Measurements from ENCODE around the gene MAP3K10. TPM values are rescaled to one million over a fixed set of nuclear protein-coding genes. Genes with fewer than 3 reads are reported as not detected.

The MAP3K10 gene
- total RNA-seq, 1 donor, result 8.0 TPM

DNA sequence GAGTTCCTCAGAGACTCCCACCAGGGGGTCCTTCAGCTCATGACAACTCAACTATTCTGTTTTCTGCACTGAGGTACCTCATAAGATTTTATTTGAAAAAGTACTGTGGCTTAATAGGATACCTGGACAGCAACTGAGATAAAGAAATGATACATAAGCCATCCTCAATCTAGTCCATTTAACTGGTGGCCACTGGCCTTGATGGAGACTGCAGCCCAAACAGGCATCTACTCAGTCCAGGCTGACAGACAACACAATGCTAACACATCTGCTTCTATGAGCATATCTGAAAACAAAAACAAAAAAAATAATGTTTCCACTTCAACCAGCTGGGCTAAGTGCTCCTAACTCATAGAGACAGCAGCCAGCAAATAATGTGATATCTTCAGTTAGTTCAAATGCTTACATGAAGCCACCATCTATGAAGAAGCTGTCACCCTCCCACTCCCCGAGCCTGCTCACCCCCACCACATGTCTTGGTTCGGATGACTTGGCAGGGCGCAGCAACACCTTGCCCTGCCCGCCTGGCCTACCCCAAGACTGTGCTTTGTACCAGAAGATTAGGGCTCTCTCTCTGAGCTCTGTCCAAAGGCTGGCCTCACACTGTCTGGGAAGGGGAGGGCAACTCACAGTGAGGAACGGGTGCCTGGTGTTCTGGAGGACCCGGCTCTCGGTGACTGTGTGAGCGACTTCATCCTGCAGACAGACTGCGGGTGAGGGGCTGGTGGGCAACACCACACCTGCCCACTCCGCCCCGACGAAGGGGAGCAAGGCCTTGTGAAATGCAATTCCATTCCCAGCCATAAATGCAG is 48.4 kb downstream of the MAP3K10 start:
- DNase-seq (ENCODE audit: low read depth), result no peak
- TF ChIP-seq, protein P1, sequence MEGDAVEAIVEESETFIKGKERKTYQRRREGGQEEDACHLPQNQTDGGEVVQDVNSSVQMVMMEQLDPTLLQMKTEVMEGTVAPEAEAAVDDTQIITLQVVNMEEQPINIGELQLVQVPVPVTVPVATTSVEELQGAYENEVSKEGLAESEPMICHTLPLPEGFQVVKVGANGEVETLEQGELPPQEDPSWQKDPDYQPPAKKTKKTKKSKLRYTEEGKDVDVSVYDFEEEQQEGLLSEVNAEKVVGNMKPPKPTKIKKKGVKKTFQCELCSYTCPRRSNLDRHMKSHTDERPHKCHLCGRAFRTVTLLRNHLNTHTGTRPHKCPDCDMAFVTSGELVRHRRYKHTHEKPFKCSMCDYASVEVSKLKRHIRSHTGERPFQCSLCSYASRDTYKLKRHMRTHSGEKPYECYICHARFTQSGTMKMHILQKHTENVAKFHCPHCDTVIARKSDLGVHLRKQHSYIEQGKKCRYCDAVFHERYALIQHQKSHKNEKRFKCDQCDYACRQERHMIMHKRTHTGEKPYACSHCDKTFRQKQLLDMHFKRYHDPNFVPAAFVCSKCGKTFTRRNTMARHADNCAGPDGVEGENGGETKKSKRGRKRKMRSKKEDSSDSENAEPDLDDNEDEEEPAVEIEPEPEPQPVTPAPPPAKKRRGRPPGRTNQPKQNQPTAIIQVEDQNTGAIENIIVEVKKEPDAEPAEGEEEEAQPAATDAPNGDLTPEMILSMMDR (IDR thresholded peaks at IDR 0.05; ENCODE audit: insufficient read depth, low read length), result no peak
- H3K4me3 ChIP-seq (ENCODE audit: low read depth, low read length), result no peak overlapping the region

DNA sequence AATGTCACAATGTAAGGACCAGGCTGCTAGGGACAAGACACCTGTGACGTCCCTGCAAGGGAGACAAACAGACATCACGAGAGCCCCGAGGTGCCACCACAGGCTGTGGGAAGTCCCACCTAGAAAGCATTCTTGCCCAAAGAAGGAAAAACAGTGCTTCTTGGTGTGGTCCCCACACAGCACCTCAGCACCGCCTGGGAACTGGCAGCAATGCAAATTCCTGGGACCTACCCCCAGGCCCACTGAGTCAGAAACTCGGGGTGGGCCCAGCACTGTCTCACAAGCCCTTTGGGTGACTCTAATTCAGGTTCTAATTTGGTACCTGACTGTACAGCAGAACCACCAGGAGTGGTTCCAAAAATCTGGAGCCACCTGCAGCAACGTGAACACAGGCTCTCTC is 49.1 kb downstream of the MAP3K10 start:
- no peak for DNase-seq (ENCODE audit: low read depth)
- TF ChIP-seq, protein P1 (IDR thresholded peaks at IDR 0.05; ENCODE audit: insufficient read depth, low read length), result no peak
- H3K4me3 ChIP-seq (ENCODE audit: low read depth, low read length), result no peak overlapping the region

DNA sequence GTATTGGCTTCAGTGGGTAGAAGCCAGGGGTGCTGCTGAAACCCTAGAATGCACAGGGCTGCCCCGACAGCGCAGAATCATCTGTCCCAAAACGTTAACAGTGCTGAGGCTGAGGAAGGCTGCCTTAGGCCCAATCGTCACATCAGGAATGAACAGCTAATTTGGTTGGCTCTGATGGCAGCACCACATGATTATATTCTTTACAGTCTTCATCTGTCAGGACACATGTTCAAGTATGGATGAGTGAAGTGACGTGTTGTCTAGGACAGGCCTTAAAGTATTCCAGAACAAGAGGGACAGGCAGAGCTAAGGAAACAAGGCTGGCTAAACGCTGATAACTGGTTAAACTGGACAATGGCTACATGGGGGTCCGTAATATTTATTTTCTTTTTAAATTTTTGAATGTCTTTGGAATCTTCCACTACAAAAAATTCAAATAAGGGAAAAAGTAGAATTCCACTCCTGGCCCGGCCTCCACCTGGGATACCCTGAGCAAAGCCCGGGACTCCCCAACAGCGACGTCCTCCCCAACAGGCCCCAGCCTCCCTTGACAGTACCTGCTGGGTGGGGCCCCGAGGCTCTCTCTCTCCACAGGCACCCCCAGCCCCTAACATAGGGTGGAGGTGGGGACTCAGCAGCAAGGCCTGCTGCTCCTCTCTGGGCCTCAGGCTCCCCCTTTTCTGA is 50.0 kb downstream of the MAP3K10 start:
- DNase-seq (ENCODE audit: low read depth), result no peak
- H3K4me3 ChIP-seq (ENCODE audit: low read depth, low read length), result no peak overlapping the region
- TF ChIP-seq, protein P1 (IDR thresholded peaks at IDR 0.05; ENCODE audit: insufficient read depth, low read length), result no peak

DNA sequence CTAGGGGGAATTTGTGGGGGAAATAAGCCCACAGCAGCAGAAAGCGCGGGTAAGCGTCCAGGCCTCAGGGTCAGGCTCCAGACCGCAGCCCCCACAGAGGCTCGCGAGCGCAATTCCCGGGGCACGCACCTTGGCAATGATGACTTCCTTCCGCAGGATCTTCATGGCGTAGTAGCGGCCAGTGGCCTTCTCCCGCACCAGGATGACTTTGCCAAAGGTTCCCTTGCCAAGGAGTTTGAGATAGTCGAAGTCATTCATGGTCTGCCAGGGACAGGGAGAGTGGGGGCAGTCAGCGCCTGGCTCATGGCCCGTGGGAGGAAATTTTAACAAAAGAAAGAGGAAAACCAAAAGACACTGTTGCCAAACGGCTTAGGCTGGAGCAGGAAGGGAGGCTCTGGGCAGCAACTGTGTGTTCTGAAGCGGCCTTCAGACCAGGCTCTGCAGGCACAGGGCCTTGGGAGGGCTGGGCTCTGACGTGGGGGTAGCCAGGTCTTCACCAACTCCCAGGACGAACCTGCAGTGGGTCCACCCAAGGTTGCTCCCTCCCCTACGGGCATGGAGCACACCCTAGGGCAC is 50.7 kb downstream of the MAP3K10 start:
- no peak overlapping the region for H3K4me3 ChIP-seq (ENCODE audit: low read depth, low read length)
- peak; percentile 94 for DNase-seq (ENCODE audit: low read depth)
- TF ChIP-seq, protein P1 (IDR thresholded peaks at IDR 0.05; ENCODE audit: insufficient read depth, low read length), result no peak

DNA sequence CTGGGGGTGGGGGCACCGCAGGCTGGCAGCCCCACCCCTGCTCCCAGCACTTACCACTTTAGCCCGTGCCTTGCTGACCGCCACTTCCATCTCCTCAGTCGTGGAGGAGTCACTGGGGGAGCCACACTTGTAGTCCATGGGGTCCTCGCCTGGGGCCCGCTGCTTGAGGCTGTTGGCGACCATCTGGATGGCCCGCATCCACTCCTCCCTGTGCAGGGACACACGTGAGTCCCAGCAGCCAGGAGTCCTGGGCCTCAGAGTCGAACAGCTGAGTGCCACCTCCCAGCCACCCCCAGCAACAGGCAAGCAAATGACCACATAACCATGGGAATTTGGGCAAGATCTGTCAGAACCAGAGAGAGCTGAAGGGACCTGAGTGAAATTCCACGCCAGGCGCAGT is 51.3 kb downstream of the MAP3K10 start:
- DNase-seq (ENCODE audit: low read depth), result no peak
- H3K4me3 ChIP-seq (ENCODE audit: low read depth, low read length), result no peak overlapping the region
- TF ChIP-seq, protein P1 (IDR thresholded peaks at IDR 0.05; ENCODE audit: insufficient read depth, low read length), result no peak

DNA sequence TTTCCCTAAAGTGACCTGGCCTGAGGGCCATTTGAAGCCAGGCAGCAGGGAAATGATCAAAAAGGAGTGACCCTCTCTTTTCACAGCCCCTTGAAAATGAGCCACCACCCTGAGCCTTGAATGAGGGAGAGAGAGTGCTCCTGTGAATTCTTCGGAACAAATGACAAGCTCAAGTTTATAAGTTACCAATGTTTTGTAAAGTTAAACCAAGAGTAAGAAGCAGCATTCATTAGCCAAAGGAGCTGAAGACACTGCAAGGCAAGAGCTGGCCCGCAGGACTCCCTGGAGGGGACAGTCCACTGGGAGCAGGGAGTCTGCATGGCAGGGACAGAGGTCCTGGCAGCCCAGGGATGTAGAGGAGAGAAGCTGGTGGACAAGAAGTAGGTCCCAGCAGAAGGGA is 52.0 kb downstream of the MAP3K10 start:
- TF ChIP-seq, protein P1 (IDR thresholded peaks at IDR 0.05; ENCODE audit: insufficient read depth, low read length), result no peak
- no peak for DNase-seq (ENCODE audit: low read depth)
- H3K4me3 ChIP-seq (ENCODE audit: low read depth, low read length), result no peak overlapping the region
